ENCODE measurements around the gene DNAH17. TPM values are rescaled to one million over a fixed set of nuclear protein-coding genes. Genes with fewer than 3 reads are reported as not detected.
A peak's percentile ranks its signal among the peaks of the same experiment; 100 is the strongest.

The DNAH17 gene
- total and polyA plus RNA-seq, 2 of the 13 experiments (the other 11 are each of a cell fraction or from before 2014, with no cell fraction given), result 0.86 to 1.6 TPM

DNA sequence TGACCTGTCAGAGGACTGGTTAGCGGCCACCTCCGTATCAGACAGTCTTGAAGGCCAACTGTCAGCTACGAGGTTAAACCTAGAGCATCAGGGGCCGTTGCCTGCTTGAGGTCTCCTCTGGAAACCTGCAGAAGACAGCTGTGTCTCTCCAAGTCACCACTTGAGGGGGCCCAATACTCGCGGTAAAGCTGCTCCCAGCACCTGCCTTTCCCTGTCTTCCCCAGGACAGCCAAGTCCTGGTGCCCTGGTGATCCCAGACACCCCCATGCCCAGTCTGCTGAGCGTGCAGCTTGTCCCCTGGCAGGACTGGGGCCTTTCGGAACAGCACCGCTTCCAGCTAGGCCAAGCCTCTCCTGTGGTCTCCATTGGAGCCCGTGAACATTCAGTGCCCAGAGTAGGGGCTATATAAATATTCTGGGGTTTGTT, 80.1 kb downstream of the DNAH17 start (continued):
- TF ChIP-seq ZHX2 (IDR thresholded peaks at IDR 0.05; ENCODE audit: low read depth) (no peak), ZHX2 (CRISPR knock-in tag; IDR thresholded peaks at IDR 0.05; ENCODE audit: borderline replicate concordance) (no peak), ZNF746 (CRISPR knock-in tag; IDR thresholded peaks at IDR 0.05) (peak; percentile 46; the same call in 1 of the 2 replicates), SALL1 (CRISPR knock-in tag; IDR thresholded peaks at IDR 0.05) (peak; percentile 14; the same call in 1 of the 2 replicates), RXRA (CRISPR knock-in tag; IDR thresholded peaks at IDR 0.05) (0 out of 2 replicates have a peak, but pooled peaks have one; percentile 23), ZNF232 (CRISPR knock-in tag; IDR thresholded peaks at IDR 0.05; ENCODE audit: borderline replicate concordance) (0 out of 2 replicates have a peak, but pooled peaks have one; percentile 59), KLF11 (CRISPR knock-in tag; IDR thresholded peaks at IDR 0.05) (0 out of 2 replicates have a peak, but pooled peaks have one; percentile 32), FOSL2 (CRISPR knock-in tag; IDR thresholded peaks at IDR 0.05) (peak; percentile 29; the same call in 1 of the 2 replicates), ZNF263 (CRISPR knock-in tag; IDR thresholded peaks at IDR 0.05) (peak; percentile 45; the same call in 1 of the 2 replicates), NR0B2 (CRISPR knock-in tag; IDR thresholded peaks at IDR 0.05) (no peak), ZNF281 (CRISPR knock-in tag; IDR thresholded peaks at IDR 0.05; ENCODE audit: borderline replicate concordance) (no peak), ETS1 (CRISPR knock-in tag; IDR thresholded peaks at IDR 0.05) (peak; percentile 43; the same call in 1 of the 2 replicates), MYC (CRISPR knock-in tag; IDR thresholded peaks at IDR 0.05; ENCODE audit: borderline replicate concordance) (peak; percentile 54; the same call in 1 of the 2 replicates)

Data from HepG2 (cell line).